GM19395 (cell line): ENCODE measurements around the gene FSTL3.
"Not testable (repeated sequence)": the region's sequence is repeated elsewhere in the genome, so short reads cannot be mapped to it uniquely, and the experiment has no call there.

Source experiments
- ATAC-seq: cut with Tn5 transposase; IDR thresholded peaks from one replicate; pipeline ENCODE4 v1.9.1; 2021; ENCODE audit warnings: mild to moderate bottlenecking, moderate library complexity; ENCODE audit not compliant: unreplicated experiment

The FSTL3 gene

DNA sequence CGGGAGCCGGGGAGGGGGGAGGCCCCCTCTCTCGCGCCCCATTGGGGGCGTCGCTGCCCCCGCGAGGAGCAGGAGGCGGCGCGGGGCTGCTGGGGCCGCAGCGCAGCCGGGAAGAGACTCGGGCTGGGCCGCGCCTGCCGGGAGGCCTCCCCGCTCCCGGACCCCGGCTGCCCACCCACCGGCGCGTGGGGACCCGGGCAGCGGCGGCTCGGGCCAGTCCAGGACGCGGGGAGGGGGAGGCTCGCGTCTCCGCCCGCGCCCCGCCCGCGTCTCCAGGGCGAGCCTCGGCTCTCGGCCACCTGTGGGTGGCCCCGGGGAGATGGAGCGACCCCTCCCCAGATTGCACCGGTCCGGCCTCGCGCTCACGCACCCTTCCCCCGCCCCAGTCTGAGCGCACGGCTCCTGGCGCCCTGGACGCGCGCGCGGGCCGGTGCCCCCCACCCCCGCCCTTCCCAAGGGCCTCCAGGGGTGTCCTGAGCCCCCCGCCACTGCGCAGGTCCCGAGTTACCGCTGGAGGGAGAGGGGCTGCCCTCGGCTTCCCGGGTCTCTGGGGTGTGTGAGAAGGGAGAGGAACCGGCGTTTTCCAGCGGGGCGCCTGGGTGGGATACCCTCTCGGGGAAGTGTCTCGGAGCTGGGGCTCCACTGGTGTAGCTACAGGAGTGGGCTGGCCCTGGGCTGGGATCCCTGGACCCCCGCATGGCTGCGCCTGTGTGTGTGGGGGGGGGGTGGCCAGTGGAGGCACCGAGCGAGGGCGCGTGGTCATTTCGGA is 33.2 kb downstream of the FSTL3 start:
- ATAC-seq: no peak

DNA sequence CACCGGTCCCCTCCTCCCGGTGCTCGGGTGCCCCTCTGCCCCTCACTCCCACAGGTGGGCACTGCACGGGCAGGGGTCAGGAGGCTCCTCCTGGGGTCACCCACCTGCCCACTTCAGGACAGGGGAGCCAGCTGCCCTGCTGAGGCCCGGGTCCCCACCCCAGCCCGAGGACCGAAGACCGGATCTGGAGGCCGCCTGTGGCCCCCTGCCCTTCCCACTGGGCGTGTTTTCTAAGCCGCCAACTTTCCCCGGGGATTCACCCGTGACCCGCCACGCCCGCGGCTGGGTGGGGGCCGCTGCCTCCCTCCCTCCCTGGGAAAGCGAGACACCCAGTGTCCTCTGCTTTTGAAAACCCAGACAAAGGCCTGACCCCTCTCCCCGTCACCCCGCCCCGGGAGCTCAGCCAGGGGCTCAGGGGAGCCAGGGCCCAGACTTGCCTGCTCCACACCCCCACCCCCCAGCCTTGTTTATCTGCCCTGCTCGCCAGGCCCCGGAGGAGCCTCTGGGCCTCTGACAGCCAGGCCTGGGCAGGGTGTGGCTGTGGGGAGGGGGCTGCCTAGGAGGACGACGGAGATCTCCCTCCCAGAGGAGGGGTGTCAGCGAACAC is 33.9 kb downstream of the FSTL3 start:
- ATAC-seq: no peak

DNA sequence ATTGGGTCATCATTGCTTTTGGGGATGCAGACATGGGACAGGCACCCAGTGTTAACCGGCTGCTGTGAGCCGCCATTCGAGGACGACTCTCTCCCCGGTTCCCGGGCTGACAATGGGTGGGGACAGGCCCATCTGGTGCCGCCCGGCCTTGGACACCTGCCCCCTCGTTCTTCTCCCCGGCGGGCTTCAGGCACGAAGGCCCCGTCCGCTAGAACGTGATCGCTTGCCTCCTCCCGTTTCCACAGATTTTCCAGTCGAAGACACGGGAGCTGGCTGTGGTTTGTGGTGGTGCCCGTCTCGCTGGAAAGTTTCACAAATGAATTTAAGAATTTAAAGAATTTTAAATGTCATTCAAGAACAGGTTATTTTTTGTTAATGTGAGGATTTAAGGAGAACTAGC is 34.6 kb downstream of the FSTL3 start:
- ATAC-seq: no peak

DNA sequence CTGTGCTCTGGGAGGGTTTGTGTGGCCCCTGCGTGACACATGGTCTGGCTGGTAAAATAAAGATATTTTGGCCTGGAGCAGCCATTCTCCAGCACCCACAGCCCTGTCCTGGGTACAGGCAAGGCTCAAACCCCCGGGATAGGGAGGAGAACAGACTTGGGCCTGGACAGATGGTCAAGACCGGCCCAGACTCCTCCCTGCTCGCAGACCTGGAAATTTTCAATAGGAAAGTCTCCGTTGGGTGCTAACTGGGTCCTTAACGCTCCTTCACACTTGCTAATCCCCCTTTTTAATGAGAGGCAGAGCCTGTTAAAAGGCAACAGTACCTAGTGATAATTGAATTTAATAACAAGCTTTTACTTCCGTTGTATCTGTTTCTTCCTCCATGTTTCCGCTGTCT is 35.1 kb downstream of the FSTL3 start:
- ATAC-seq: no peak

GRCh38 chr19:715347-715746 is 39.2 kb downstream of the FSTL3 start:
- no peak for ATAC-seq

DNA sequence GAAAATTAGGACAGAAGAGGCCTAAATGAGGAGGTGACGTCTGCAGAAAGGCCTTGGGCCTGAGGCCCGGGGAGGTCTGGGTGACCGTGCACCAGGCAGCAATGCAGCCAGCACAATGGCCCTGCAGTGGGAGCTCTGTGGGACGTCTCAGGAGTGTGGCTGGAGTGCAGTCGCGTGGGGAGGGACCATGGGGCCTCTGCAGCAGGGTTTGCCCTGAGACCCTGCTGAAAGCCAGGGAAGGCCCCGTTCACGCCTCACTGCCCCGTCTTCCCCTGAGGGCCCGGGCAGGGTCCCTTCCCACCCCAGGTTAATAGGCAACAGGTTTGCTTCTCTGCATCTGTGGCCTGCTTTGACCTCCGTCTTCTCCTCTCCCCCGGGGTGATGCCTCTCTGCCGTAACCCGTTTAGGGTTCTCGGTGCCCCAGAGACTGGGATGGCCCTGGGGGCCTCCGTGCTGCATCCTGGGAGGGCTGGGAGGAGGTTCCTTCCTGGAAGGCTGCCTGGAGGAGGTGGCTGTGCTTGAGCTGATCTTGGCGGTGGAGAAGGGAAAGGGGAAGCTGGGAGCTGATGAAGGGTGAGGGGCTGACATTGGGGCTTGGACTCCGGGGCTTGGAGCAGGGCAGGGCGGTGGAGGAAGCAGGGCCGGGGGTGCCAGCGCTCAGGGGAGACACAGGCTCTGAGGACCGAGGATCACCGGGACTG is 42.2 kb downstream of the FSTL3 start:
- ATAC-seq: no peak

GRCh38 chr19:718991-719512 is 42.9 kb downstream of the FSTL3 start:
- ATAC-seq: no peak

- no peak for ATAC-seq
These were observed 43.6 kb downstream of the FSTL3 start for GRCh38 chr19:719636-720344.

GRCh38 chr19:720345-721160 is 44.4 kb downstream of the FSTL3 start:
- no peak for ATAC-seq

GRCh38 chr19:722553-723101 is 46.4 kb downstream of the FSTL3 start:
- no peak for ATAC-seq

GRCh38 chr19:723247-723646 is 47.1 kb downstream of the FSTL3 start:
- ATAC-seq: no peak

- no peak for ATAC-seq
These were observed 47.5 kb downstream of the FSTL3 start for GRCh38 chr19:723714-724113.

DNA sequence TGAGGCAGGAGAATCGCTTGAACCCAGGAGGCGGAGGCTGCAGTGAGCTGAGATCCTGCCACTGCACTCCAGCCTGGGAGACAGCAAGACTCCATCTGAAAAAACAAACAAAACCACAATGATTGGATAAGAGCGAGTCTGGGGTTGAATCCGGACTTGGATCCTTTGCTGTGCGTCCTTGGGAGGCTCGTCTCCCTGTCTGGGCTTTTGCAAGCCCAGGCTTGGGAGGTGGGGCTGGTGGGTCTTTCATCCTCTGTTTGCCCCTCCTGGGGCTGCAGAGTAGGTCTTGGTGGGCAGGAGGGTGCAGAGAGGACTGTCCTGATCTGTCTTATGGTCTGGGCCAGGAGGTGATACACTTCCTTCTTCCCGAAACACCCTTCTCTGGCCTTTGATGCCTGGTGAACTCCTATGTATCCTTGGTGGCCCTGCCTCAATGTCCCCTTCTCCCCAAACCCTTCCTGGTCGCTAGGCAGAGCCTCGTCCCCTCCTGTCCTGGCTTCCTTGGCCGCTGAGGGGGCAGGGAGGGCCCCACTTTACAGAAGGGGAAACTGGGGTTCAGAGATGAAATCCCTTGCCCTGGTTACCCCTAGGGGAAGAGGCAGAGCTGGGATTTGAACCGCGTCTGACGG is 49.4 kb downstream of the FSTL3 start:
- ATAC-seq: no peak

GRCh38 chr19:726993-727956 is 51.1 kb downstream of the FSTL3 start:
- no peak for ATAC-seq

GRCh38 chr19:728011-728410 is 51.8 kb downstream of the FSTL3 start:
- ATAC-seq: no peak

DNA sequence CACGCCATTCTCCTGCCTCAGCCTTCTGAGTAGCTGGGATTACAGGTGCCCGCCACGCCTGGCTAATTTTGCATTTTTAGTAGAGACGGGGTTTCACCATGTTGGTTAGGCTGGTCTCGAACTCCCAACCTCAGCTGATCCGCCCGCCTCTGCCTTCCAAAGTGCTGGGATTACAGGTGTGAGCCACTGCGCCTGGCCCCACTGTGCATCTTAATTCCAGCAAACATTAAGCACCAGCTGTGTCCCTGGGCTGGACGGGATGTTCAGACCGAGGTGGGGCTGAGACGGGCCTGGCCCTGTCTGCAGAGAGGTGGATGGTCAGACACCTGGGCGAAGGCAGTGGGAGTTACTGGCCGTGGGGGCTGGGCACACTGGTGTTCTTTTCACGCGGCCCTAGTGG is 53.4 kb downstream of the FSTL3 start:
- not testable (repeated sequence) for ATAC-seq

DNA sequence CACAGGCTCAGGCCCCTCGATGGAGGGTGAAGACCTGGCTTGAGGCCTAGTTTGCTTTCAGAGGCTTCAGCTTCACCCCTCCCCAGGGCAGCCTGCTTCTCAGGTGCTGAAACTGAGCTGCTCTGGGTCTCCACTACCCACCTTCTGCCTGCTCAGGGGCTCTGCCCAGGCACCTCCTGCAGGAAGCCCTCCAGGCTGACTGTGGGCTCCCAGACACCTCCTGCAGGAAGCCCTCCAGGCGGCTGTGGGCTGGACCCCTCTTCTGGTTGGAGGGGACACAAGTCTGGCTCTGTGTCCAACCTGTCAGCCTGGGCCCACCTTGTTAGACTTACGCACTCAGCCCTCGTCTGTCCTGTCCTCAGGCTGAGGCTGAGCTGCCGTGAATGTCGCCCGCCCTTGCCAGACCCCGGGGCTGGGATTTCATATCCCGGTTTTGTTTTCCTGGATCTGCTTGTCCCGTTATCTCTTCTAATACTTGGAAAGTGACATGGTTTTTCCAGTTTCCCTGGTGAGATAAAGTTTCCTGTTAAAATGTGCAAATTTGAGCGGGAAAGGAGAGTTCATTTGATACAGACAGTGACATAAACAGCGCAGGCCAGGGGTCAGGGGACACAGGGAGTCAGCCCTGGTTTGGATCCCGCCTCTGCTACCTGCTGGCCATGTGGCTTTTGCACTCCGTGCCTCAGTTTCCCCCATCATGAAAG is 53.9 kb downstream of the FSTL3 start:
- ATAC-seq: no peak

DNA sequence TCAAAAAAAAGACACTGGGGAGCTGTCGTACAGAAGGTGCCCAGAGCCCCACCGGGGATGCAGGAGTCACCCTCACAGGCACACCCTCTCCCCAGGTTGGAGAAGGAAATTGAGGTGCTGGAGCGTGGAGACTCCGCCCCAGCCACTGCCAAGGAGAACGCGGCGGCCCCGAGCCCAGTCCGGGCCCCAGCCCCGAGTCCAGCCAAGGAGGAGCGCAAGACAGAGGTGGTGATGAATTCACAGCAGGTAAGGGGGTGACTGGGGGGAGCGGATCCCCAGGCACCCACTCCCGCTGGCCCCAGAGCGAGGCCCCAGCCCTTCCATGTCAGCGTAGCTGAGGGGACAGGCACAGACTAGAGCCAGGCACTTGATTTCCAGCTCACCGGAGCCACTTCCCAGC is 54.8 kb downstream of the FSTL3 start:
- ATAC-seq: no peak
